NOMO-1 treated with DMSO at 0.1 percent for 48 hours (cell line): ENCODE results near the gene TRPM3.
"Not testable (repeated sequence)": the region's sequence is repeated elsewhere in the genome, so short reads cannot be mapped to it uniquely, and the experiment has no call there.

Experiments
- DNase-seq: peaks from one replicate; lab custom pipeline; 2025; ENCODE audit not compliant: unreplicated experiment; lab: John Stamatoyannopoulos, UW

Gene TRPM3

DNA sequence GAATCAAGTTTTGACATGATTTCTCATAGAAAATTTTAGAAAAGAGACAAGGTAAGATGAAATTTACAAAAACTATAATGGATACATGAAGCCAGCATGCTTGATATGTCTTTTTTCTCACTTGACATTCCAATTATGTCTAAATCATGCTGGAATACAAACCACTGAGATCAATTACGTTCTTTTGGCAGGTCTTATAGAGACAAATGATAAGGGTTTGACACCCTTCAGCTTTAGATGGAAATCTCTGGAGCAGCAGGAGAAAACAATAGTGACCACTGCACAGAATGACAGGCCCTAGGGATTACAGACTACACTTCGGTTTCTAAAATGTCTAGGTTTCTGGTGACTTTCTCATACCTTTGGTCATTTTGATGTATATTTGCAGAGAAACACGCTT is 342.9 kb downstream of the TRPM3 start:
- no peak for DNase-seq

- DNase-seq: no peak
Measured at GRCh38 chr9:70773579-70773978, 347.8 kb downstream of the TRPM3 start.

DNA sequence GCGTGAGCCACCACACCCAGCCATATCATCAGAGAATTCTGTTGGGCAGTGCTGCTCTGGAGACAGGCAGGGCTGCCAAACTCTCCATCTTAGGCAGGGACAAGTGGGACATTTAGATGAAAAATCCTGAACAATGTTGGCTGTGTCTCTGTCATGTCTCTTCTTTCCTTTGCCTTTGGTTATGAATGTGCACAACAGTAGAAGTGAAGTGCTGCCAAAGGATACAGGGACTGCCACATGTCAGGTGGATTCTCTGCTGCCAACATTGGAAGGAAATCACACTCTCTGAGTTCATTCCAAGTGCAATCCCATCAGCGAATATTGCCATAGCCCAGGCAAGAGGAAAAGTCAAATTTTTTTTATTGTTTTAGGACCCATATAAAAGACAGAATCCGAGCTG is 348.8 kb downstream of the TRPM3 start:
- no peak for DNase-seq

DNA sequence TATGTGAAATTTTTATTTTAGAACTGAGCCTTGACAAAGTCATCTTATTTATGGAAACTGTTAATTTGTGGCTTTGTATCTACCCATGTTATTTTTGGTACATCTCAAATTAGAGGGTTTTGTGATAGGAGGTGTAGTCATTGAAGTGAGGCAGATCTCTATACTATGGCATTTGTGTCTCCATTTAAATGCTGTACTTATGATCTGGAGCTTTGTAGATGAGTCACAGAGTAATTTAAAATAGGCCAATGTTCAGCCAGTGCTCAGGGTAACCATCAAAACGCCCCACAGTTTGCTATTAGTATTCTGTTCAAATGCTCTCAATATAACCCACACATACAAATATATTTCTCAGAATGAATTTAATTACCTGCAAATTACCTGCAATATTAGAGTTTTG is 355.5 kb downstream of the TRPM3 start:
- DNase-seq: no peak

DNA sequence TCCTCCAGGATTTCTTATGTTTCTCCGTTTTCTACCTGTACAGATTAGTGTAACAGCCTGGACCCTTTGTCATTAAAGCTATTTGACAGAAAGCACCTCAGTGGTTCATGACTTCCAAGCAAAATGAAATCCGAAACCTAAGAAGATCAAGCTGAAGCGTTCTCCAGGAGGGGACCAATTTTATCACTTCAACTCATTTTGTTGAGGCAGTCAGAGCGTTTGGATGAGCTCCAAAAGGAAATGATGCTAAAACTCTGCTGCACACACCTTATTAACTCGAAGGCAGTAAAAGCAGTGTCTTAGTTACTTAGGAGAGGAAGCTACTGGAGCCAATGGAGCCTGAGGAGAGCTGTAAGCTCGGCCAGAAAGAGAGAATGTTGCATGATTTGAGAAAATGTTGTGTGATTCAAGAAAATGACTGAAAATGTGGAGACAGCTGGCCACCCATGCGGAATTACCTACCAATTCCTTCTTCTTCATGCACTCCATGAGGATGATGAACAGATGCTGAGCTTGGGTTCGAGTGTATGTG is 360.2 kb downstream of the TRPM3 start:
- no peak for DNase-seq

GRCh38 chr9:70760228-70760627 is 361.2 kb downstream of the TRPM3 start:
- no peak for DNase-seq

DNA sequence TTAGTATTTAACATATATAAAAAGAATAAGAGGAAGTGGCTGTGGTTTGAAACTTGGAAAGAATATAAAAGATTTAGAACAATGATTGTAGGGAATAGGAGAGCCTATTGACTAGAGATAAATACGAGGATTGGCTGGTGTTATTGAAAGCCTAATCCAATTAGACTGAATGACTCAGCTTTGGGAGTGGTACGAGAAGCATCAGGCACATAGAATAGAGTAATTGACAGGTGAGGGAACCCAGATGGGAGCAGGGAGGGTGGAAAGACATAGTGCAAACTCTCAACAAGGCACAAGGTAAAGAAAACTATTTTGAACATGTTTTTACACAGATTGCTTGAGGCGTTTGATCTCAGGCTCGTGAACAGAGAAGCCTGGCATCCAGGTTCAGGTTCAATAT is 368.1 kb downstream of the TRPM3 start:
- DNase-seq: no peak

DNA sequence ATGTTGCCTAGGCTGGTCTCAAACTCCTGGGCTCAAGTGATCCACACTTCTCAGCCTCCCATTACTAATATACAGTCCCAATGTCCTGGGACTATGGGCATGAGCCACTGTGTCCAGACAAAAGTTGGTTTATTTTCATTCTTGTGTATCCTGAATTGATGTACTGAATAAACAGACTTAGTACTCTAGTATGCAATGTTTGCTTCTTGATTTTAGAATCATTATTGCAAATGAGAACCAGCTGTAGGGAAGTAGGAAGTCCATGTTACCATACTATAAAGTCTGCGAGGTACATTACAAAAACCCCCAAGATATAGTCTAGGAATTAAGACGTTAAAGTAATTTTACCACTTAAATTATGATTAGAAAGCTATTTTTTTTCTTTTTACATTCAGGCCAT is 372.4 kb downstream of the TRPM3 start:
- DNase-seq: no peak

GRCh38 chr9:70747261-70747718 is 374.1 kb downstream of the TRPM3 start:
- DNase-seq: no peak

DNA sequence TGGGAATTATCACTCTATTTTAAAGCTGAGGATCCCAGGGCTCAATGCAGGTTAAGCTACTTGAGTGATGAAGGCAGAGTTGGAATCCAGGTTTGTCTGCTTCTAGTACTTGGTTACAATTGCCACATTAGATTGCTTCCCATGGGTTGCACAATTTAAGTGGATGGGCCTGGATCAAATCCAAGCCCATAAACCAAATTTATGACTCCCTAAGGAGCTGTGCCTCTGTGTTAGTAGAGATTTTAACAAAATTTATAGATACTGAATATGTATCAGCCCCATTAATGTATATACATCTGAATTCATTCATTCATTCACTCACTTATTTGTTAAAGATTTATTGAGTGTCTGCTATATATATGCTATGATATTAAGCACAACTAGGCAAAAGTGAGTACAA is 374.7 kb downstream of the TRPM3 start:
- DNase-seq: no peak

- no peak for DNase-seq
Measured at GRCh38 chr9:70746316-70746715, 375.1 kb downstream of the TRPM3 start.

DNA sequence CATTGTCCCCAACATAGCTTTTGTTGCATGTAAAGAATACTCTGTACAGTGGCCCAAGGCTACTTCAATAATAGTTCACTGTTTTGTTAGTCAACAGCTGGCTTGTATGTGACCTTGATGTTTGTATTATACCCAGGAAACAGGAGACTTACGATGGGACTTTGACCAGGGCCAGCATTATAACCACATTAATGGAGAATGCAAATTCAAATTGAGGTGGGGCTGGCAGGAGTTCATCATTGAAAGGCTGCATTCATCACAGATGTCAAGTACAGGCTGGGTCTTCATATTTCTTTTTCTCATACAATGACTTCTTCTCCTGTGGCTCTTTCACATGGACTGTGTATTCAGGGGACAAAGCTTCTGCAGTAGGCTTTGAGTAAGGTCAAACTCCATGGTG is 396.6 kb downstream of the TRPM3 start:
- DNase-seq: not testable (repeated sequence)

DNA sequence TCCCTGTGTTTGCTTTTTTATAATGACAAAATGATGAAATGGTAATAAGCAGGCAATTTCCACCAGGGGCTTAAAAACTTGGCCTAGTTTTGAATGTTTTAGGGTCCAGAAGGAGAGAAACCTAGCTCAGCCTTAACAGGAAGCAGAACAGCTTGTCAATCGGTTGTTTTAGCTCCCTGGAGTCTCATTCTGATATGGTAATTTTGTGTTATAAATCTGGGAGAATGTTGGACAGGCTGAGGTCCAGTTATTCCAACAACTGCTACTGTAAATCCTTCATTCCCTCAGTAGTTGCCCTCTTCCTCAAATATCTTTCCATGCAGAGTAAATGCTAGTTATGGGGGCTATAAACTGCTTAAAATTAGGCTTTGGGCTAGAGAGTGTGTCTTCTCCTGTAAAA is 397.4 kb downstream of the TRPM3 start:
- not testable (repeated sequence) for DNase-seq

GRCh38 chr9:70706797-70707196 is 414.6 kb downstream of the TRPM3 start:
- DNase-seq: not testable (repeated sequence)

DNA sequence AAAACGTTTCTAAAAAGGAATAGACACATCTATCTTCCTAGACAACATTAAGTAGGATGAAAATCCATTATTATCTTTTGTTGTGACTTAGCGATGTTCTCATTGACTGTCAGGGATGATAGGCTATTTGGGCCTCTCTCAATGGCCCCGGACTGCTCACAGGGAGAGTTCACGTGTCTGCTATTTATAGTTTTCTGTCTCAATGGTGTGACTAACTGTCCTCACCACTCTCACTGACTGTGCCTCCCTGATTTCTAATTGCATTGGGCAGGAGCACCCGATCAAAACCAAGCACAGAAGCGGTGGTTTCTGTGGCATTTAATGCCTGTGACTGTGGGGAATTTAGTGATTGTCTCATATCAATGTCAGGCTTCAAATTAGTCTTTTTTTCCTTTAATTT is 420.3 kb downstream of the TRPM3 start:
- no peak for DNase-seq

- DNase-seq: no peak
Measured at GRCh38 chr9:70696694-70697335, 424.6 kb downstream of the TRPM3 start.

DNA sequence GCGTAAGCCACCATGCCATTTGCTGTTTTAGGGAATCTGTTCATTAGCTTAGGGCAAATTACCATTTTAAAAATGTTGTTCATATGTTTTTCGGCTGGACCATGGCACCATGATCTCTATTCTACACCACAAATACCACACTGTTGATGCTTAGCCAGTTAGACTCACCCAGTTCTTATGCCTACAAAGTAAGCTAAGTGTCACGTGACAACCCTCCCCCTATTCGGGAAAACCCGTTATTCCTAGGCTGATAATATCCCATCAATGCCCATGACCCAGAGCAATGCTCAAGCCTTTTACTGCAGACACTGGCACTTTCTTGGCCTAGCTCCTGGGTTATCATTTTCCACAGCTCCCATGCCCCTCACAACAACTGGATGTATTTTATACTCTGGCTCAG is 426.7 kb downstream of the TRPM3 start:
- no peak for DNase-seq

- no peak for DNase-seq
Measured at GRCh38 chr9:70693186-70693585, 428.2 kb downstream of the TRPM3 start.

- no peak for DNase-seq
Measured at GRCh38 chr9:70692431-70692830, 429.0 kb downstream of the TRPM3 start.

GRCh38 chr9:70688704-70689103 is 432.7 kb downstream of the TRPM3 start:
- no peak for DNase-seq

DNA sequence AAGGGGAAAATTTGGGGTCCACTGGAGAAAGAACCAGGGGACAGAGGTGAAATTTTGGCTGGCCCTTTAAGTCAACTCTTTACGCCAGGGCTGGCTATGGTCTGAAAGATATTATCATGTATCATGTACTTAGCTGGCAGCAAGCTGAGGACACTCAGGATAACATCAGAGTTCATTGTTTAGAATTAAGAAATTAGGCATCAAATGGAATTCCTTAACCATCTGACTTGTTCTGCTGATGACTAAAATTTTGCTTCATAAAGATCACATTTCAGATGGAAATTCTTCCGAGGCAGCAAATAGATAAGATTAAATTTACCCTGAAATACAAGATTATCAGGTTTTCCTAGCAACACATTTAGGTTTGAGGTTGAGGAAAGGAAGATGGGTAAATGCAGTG is 437.6 kb downstream of the TRPM3 start:
- no peak for DNase-seq

DNA sequence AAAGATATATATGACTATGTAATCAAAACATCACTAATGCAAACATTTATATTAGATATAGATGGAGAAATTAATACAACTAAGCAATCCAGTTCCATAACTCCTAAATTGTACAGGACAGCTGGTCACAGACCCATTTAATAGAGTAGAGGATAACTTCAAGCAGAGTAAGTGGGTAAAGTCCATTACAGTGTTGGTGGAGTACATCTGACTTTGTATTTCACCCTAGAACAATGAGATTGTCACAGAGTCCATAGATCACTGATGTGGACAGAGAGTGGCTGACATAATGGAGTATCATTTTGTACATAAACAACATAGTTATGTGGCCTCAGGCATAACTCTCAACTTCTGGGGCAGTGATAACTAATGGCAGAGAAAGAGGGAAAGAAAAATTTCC is 439.1 kb downstream of the TRPM3 start:
- DNase-seq: no peak

- DNase-seq: no peak
Measured at GRCh38 chr9:70679845-70680244, 441.6 kb downstream of the TRPM3 start.
